ELR (cell line): ENCODE results near the gene MYL6B.

ENCODE experiments used
- DNase-seq: peaks from one replicate; pipeline ENCODE4 v3.0.0-alpha.2; 2015; ENCODE audit warnings: low read depth

Gene MYL6B

GRCh38 chr12:56152132-56152755 is at the start of gene MYL6B:
Gene MYL6B, plus strand, starts transcription at chr12:56152587. Its CDS starts 1,332 bp downstream, at chr12:56153919.
- peak; percentile 97 for DNase-seq

GRCh38 chr12:56102683-56103065 is 49.7 kb upstream of the MYL6B start:
- DNase-seq, result no peak

GRCh38 chr12:56103066-56103711 is 49.2 kb upstream of the MYL6B start:
- no peak for DNase-seq

GRCh38 chr12:56103823-56104108 is 48.6 kb upstream of the MYL6B start:
- no peak for DNase-seq

- DNase-seq, result peak; percentile 100
Measured at GRCh38 chr12:56104109-56104814, 48.1 kb upstream of the MYL6B start, which contains the start of gene PA2G4. Gene PA2G4, plus strand, starts transcription at chr12:56104559. Its CDS starts 179 bp downstream, at chr12:56104738.

GRCh38 chr12:56104815-56105608 is 47.4 kb upstream of the MYL6B start:
- DNase-seq, result peak; percentile 57

- DNase-seq, result no peak
Measured at GRCh38 chr12:56105609-56105902, 46.8 kb upstream of the MYL6B start.

- DNase-seq, result no peak
Measured at GRCh38 chr12:56107242-56107641, 45.1 kb upstream of the MYL6B start.

GRCh38 chr12:56110571-56110970 is 41.8 kb upstream of the MYL6B start:
- no peak for DNase-seq

GRCh38 chr12:56114084-56114483 is 38.3 kb upstream of the MYL6B start:
- DNase-seq, result no peak

GRCh38 chr12:56115329-56115728 is 37.1 kb upstream of the MYL6B start:
- peak; percentile 79 for DNase-seq

- peak; percentile 97 for DNase-seq
Measured at GRCh38 chr12:56116267-56117081, 35.9 kb upstream of the MYL6B start, which contains the start of gene RPL41. Gene RPL41, plus strand, starts transcription at chr12:56116633.

GRCh38 chr12:56117082-56117706 is 35.2 kb upstream of the MYL6B start:
- peak; percentile 25 for DNase-seq

GRCh38 chr12:56117778-56118687 is 34.4 kb upstream of the MYL6B start, which contains the start of gene ZC3H10:
Gene ZC3H10, plus strand, starts transcription at chr12:56118266. Its CDS starts 2,297 bp downstream, at chr12:56120563.
- DNase-seq, result peak; percentile 100

- DNase-seq, result no peak
Measured at GRCh38 chr12:56118688-56119357, 33.6 kb upstream of the MYL6B start.

- DNase-seq, result peak; percentile 95
Measured at GRCh38 chr12:56119361-56119796, 33.0 kb upstream of the MYL6B start.

- peak; percentile 59 for DNase-seq
Measured at GRCh38 chr12:56120158-56120846, 32.1 kb upstream of the MYL6B start.

GRCh38 chr12:56121204-56121870 is 31.1 kb upstream of the MYL6B start:
- no peak for DNase-seq
